ENCODE measurements around the gene TLN1.

The TLN1 gene

DNA sequence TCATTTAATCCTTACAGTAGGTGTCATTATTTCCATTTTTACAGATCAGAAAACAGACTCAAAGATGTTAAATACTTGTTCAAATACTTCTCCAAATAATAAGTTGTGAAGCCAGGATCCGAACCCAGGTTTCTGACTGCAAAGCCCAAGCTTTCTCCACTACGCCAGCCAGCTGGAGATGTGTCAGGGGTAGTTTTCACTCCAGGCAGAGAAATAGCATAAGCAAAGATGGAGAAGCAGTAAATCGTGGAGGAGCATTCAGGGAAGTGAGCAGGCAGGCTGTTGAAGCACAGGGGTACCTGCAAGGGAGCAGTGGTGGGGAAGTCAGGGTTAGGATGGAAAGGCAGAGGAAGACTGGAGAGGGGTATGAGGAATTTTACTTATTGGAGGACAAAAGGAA, 2.9 kb downstream of the TLN1 start:
- no peak for DNase-seq

GRCh38 chr9:35728041-35728971, 3.7 kb downstream of the TLN1 start:
- DNase-seq: peak; percentile 73

GRCh38 chr9:35727676-35728040, 4.3 kb downstream of the TLN1 start:
- DNase-seq: no peak

DNA sequence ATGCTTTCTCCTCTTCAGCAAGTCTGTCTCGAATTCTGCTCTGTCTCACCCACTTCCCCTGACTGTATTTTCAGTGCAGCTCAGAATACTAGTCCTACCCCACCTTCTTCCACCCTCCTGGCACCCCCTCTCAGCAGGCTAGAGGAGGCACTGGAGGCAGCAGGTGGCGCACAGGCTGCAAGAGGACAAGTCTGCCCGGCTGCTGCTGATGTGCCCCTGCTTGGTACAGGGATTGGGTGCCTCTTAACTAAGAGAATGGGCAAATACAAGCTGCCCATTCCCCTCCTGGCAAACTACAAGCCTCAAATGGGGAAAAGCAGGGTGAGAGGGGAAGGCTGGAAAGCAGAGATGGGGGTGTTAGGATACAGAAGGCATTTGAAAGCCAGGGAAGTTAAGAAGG, 5.1 kb downstream of the TLN1 start:
- DNase-seq: no peak

DNA sequence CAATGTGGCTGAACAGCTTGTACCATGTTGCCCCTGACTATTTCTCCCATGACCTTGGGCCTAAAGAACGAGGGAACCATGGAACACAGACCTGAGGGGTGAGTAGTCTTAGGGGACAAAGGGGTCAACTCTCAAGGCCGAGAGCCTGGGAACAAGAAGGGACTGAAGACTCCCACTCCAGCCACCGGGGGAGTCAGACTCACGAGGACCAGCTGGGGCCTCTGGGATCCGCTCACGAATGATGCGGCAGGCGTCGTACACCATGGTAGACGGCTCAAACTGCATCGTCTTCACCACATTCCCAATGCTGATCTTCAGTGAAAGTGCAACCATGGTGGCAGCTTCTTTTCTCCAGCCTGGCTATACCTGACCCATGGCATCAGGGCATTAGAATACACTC, 6.6 kb downstream of the TLN1 start:
- DNase-seq: no peak

GRCh38 chr9:35723908-35724307, 8.1 kb downstream of the TLN1 start:
- DNase-seq: no peak

DNA sequence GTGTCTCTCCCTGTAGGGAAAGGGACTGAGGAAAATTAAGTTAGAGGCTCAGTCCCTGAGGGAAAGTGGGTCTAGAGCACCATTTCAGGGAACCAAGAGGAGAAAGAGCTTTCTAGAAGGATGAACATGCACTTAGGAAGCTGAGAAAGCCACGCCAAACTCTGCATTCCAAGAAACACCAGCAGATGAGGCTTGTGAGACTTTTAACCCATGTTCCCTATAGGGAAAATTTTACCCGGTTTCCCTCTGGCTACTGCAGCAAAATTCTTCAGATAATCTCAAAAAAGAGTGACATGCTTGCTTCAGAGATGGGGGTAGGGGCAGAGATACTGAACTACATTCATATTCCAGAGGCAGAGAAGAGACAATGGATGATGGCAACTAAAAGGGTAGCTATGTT, 8.6 kb downstream of the TLN1 start:
- no peak for DNase-seq

GRCh38 chr9:35719546-35719945, 12.4 kb downstream of the TLN1 start:
- no peak for DNase-seq

DNA sequence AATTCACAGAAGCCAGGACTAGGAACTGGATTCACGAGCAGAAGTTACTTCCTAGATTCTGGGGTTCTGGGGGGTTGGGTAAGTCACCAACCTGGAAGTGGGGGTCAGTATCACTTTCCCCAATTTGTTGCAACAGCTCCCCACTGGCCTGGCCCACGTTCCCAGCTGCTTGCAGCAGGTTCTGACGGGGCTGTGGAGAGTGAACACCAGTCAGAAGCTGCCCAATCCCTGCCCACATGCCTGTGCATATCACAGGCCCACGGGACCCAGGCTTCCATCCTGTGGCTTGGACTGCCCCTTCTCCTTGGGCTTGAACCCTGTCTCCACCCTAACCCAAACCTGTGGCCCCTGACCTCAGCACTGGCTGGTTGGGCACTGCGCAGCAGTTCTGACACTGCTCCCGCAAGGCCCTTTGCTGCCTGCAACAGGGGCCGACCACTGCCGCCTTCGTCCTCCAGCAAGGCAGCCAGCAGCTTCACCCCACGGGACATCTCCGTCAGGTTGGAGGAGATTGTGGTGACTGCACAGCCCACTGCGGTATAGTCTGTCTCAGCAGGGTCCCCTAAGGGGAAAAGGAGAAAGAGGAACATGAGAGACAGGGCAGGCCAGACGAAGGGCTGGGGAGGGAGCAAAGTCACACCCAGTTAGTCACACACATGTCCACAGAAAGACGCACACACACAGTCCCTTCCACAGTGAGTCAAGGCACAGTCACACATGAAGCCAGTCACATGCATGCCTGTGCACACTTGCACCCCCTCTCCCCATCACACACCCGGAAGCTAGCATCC, 13.1 kb downstream of the TLN1 start:
- DNase-seq: no peak

GRCh38 chr9:35717132-35717870, 14.7 kb downstream of the TLN1 start:
- DNase-seq: no peak

DNA sequence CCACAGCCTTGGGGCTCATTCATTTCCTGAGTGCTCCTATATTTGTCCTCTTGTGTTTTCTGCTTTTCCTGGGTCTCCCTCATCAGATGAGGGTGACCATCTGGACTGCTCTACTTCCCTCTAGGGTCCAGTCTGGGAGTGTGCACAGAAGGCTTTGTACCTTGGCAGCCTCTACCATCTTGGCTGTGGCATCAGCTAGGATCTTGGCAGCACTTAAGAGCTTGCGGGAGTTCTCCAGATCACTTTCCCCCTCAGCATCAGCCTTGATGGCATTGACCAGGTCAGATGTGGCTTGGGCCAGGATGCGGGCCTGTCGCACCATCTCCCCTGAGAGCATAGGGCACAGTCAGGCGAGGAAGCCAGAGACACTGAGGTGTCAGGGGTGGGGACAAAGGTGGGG, 15.8 kb downstream of the TLN1 start:
- no peak for DNase-seq

GRCh38 chr9:35714579-35715252, 17.3 kb downstream of the TLN1 start:
- DNase-seq: no peak

DNA sequence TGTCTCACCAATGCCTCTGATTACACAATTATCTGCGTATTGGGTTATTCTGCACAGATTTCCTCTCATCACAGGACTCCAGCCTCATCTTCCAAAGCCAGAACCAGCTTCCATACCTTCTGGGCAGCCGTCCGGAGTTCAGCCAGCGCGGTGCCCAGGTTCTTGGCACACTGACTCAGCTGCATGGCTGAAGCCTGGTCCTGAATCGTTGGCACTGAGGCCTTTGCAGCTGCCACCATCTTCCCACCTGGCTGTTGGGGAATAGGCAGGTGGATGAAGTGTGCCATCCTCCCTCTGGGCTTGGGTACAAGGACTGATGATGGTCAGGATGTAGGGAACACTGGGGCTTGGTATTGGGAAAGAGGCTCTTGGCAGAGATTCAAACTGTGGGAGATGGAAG, 17.9 kb downstream of the TLN1 start:
- DNase-seq: no peak

GRCh38 chr9:35713578-35713977, 18.4 kb downstream of the TLN1 start:
- DNase-seq: no peak

DNA sequence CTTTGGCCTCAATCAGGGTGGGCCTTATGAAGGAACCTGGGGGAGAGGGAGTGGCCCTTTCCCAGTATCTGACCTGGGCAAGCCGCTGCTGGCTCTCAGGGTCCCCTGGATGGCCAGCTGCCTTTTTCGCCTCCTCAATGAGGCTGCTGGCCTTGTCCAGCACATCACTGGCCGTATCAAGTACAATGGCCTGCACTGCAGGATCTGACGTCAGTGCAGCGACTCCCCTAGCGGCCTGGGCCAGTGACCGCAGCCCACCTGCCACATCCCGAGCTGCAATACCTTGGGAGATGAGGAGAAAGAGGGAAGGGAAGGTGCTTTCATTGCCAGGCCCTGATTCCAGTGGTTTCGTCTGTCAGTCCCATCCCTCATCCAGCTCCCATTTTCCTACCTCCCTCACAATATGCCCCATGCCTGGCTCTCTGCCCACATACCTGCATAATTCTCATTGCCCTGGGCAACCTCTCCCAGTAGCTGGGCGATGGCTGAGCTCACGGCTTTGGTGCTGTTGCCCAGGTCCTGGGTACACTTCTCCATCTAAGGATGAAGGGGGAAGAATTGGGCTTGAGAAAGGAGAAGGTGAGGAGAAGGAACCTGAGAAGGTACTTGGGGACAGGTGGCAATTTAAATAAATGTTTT, 19.1 kb downstream of the TLN1 start:
- DNase-seq: no peak

GRCh38 chr9:35711501-35712428, 20.2 kb downstream of the TLN1 start:
- DNase-seq: no peak

DNA sequence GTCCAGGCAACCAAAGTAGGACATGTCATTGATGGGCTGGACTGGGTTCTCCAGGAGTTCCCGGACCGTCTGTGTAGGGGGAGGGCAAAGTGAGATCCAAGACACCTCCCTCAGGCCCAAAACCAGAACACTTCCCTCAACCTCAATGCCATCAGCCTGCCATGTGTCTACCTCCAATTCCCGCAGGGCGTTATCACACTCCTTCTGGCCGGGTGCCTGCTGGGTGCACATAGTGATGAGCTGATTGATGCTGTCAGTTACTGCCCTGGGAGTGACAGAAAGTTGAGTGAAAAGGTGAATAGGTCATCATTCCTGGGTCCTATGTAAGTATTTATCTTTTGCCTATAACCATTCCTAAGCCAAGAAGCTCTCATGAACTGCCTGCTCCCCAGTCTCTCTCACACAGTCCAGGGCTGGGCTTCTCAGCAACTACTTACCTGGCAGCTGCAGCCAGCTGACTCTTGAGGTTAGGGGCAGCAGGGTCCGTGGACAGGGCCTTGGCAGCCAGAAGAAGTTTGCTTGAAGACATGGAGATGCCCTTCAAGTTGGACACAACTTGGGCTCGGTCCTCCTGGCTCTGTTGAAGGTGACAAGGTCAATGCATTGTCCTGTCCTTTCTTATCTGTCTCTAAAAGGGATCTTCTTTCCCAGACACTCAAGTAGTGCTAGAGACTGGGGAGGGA, 21.0 kb downstream of the TLN1 start:
- DNase-seq: no peak

GRCh38 chr9:35708146-35708545, 23.8 kb downstream of the TLN1 start:
- DNase-seq: no peak

- no peak for DNase-seq
Observed at GRCh38 chr9:35706951-35707350, 25.0 kb downstream of the TLN1 start.

DNA sequence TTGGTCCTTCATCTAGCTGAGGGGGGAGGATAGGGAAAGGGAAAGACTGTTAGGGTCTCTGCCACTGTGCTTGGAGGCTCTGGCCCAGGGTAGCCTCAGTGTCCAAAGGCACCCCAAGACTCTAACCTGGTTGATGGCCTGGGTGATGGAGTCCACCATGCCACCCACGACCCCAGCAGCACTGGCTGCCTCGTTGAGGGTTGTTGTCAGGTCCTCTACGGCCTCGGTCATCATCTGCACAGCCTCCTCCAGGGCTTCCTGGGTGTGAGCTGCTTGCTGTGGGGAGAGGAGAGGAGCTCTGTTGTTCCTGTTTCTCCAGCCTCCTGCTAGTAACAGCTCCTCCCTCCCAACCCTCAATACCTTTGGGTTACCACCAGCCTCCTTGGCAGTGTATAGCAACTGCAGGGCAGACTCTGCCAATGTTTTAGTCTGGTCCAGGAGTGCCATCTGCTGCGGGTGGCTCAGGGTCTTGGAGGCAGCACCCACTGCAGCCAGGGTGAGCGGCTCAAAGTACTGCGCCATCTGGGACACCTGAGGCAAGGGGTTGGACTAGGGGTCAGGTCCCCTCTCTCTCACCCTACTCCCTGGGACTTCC, 26.1 kb downstream of the TLN1 start:
- no peak for DNase-seq
